Stimulated activated CD4-positive, alpha-beta T cell treated with anti-CD3 and anti-CD28 coated beads, Interleukin-15, amount 100 ng/mL, for 24 hours (primary cell): ENCODE measurements around the gene PHRF1.

ENCODE experiments used
- DNase-seq: peaks from one replicate; pipeline ENCODE4 v3.0.0-alpha.2; 2020

Gene PHRF1

GRCh38 chr11:575313-575995, 816 bp upstream of the PHRF1 start:
- DNase-seq: no peak

- no peak for DNase-seq
Measured at GRCh38 chr11:576811-577610, 741 bp downstream of the PHRF1 start.

- no peak for DNase-seq
Measured at GRCh38 chr11:577611-577894, 1.3 kb downstream of the PHRF1 start.

- DNase-seq: no peak
Measured at GRCh38 chr11:578276-579035, 2.2 kb downstream of the PHRF1 start.

- DNase-seq: no peak
Measured at GRCh38 chr11:579830-580601, 3.7 kb downstream of the PHRF1 start.

GRCh38 chr11:581342-581741, 5.1 kb downstream of the PHRF1 start:
- DNase-seq: no peak

- DNase-seq: no peak
Measured at GRCh38 chr11:581752-582151, 5.5 kb downstream of the PHRF1 start.

- DNase-seq: no peak
Measured at GRCh38 chr11:584287-584686, 8.0 kb downstream of the PHRF1 start.

GRCh38 chr11:586376-587316, 10.4 kb downstream of the PHRF1 start:
- DNase-seq: no peak

GRCh38 chr11:587546-587945, 11.3 kb downstream of the PHRF1 start:
- DNase-seq: no peak

- peak; percentile 76 for DNase-seq
Measured at GRCh38 chr11:587978-588380, 11.7 kb downstream of the PHRF1 start.

- DNase-seq: no peak
Measured at GRCh38 chr11:589798-590197, 13.5 kb downstream of the PHRF1 start.

- no peak for DNase-seq
Measured at GRCh38 chr11:590997-591396, 14.7 kb downstream of the PHRF1 start.

- no peak for DNase-seq
Measured at GRCh38 chr11:592501-592900, 16.2 kb downstream of the PHRF1 start.

- no peak for DNase-seq
Measured at GRCh38 chr11:592918-593317, 16.6 kb downstream of the PHRF1 start.

- no peak for DNase-seq
Measured at GRCh38 chr11:593347-593746, 17.1 kb downstream of the PHRF1 start.

- no peak for DNase-seq
Measured at GRCh38 chr11:595400-595799, 19.1 kb downstream of the PHRF1 start.

GRCh38 chr11:596374-596773, 20.1 kb downstream of the PHRF1 start:
- DNase-seq: no peak

GRCh38 chr11:597166-597725, 21.0 kb downstream of the PHRF1 start:
- DNase-seq: no peak

- DNase-seq: no peak
Measured at GRCh38 chr11:598005-598680, 21.9 kb downstream of the PHRF1 start.
